Measurements from ENCODE around the gene AUTS2.

Gene AUTS2

DNA sequence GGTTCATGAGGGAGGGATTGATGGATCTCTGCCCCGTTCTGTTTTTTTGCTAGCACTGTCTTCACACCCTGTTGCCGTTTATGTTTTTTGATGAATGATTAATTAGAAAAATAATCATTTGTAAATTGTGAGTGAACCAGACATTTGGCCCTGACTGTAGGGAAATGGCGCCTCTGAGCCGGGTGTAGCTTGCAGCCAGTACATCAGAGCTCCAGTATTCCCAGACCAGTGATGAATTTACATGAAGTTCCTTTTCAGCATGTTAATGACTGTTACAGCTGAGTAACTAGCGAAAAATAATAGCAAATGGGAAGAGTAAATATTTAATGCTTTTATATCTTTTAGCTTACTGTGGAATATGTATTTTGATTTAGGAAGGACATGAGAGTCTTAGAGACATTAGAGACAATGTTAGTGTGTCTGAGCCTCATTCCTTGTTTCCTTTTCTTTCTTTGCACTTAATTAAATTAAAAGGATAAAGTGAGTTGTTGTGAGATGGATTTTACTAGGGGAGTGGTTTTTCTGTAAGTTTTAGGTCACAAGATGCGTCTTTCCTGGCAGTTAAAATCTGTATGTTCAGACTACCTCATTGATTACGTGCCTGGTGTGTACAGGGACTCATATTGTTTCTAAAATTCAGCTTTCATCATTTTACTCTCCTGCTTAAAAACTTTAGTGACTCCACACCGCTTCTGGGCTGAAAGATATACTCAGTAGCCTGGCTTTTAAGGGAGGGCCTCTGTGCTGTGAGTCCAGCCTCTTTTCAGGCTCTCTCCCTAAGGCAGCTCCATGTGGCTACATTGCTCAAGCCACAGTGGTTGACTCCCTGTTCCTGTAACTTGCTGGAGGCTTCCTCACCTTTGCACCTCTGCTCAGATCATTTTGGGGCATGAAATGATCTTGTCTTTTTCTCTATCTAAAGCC is 86.4 kb downstream of the AUTS2 start:
- H3K9ac ChIP-seq (ENCODE audit: low read length): no peak overlapping the region
- H3K79me2 ChIP-seq (ENCODE audit: insufficient read depth, low read length): peaks cover 74% of the 10 kb centered on the region
- H3F3A ChIP-seq (ENCODE audit: insufficient read depth): peaks cover 26% of the 10 kb centered on the region; the same call in 1 of the 2 replicates
- no peaks in the 10 kb centered on the region for H3K36me3 ChIP-seq (ENCODE audit: low read length)
- H3K27me3 ChIP-seq (ENCODE audit: low read length): no peaks in the 10 kb centered on the region
- H3K9me2 ChIP-seq (replicated peaks; ENCODE audit: insufficient read depth, low read length): no peaks in the 10 kb centered on the region
- no peaks in the 10 kb centered on the region for H4K20me1 ChIP-seq (ENCODE audit: low read depth, low read length)
- H3K4me2 ChIP-seq (ENCODE audit: low read depth, low read length, poor library complexity, severe bottlenecking): no peak overlapping the region
- H3K9me3 ChIP-seq (ENCODE audit: insufficient read depth, low read length): no peaks in the 10 kb centered on the region
- no peak overlapping the region for H2AFZ ChIP-seq (ENCODE audit: low read depth, low read length, severe bottlenecking)
- H3K27ac ChIP-seq (ENCODE audit: low read depth, low read length): no peak overlapping the region
- no peak overlapping the region for H3K4me3 ChIP-seq (ENCODE audit: insufficient read depth, low read length, poor library complexity, severe bottlenecking)
- TF ChIP-seq, protein P1, sequence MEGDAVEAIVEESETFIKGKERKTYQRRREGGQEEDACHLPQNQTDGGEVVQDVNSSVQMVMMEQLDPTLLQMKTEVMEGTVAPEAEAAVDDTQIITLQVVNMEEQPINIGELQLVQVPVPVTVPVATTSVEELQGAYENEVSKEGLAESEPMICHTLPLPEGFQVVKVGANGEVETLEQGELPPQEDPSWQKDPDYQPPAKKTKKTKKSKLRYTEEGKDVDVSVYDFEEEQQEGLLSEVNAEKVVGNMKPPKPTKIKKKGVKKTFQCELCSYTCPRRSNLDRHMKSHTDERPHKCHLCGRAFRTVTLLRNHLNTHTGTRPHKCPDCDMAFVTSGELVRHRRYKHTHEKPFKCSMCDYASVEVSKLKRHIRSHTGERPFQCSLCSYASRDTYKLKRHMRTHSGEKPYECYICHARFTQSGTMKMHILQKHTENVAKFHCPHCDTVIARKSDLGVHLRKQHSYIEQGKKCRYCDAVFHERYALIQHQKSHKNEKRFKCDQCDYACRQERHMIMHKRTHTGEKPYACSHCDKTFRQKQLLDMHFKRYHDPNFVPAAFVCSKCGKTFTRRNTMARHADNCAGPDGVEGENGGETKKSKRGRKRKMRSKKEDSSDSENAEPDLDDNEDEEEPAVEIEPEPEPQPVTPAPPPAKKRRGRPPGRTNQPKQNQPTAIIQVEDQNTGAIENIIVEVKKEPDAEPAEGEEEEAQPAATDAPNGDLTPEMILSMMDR (IDR thresholded peaks at IDR 0.05; ENCODE audit: insufficient read depth, low read length, poor library complexity, severe bottlenecking): no peak
- no peak for TF ChIP-seq EZH2phosphoT487 (conservative IDR thresholded peaks at IDR 0.05; ENCODE audit: low read length)

DNA sequence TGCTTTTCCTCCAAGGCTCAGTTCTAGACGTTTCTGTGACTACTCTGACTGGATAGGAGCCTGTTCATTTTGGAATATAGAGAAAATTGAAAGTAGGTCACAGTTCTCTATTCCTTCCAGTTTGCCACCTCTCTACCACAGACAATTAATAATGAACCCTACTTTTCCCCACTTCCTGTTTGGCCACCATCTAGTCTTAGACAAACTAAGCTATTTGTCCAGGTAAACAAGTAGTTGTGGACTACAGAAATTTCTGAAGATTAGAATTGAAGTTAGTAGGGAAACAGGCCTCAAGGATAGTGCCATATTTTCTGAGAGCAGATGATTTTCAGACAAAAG is 87.0 kb downstream of the AUTS2 start:
- H3K4me2 ChIP-seq (ENCODE audit: low read depth, low read length, poor library complexity, severe bottlenecking): no peak overlapping the region
- peaks cover 67% of the 10 kb centered on the region for H3K79me2 ChIP-seq (ENCODE audit: insufficient read depth, low read length)
- H3K4me3 ChIP-seq (ENCODE audit: insufficient read depth, low read length, poor library complexity, severe bottlenecking): no peak overlapping the region

DNA sequence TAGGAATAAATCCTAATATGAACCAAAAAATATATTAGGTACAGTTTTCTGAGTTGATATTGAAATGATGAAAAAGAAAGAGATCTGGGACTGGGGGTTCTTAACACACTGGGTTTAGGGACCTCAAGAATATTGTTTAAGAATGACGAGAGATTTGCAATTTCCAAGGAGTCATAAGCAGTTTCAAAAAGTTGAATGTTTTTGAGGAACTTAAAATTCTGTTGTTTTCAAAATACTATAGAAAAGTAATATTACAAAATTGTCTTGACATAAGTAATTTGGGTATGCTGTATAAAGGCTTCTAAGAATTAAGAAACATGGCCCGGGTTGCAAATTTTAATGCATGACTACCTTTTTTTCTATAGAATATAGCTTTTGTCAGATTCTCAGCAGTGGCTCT is 88.1 kb downstream of the AUTS2 start:
- Histone ChIP-seq H3K4me2 (ENCODE audit: low read depth, low read length, poor library complexity, severe bottlenecking) (no peak overlapping the region), H3K79me2 (ENCODE audit: insufficient read depth, low read length) (peaks cover 65% of the 10 kb centered on the region), H3K4me3 (ENCODE audit: insufficient read depth, low read length, poor library complexity, severe bottlenecking) (no peak overlapping the region), H3K36me3 (ENCODE audit: low read length) (no peaks in the 10 kb centered on the region), H2AFZ (ENCODE audit: low read depth, low read length, severe bottlenecking) (no peak overlapping the region), H3K9me3 (ENCODE audit: insufficient read depth, low read length) (no peaks in the 10 kb centered on the region), H3K9ac (ENCODE audit: low read length) (no peak overlapping the region), H3F3A (ENCODE audit: insufficient read depth) (peaks cover 29% of the 10 kb centered on the region; the same call in 1 of the 2 replicates), H3K27me3 (ENCODE audit: low read length) (no peaks in the 10 kb centered on the region), H3K9me2 (replicated peaks; ENCODE audit: insufficient read depth, low read length) (no peaks in the 10 kb centered on the region), H3K27ac (ENCODE audit: low read depth, low read length) (no peak overlapping the region), H4K20me1 (ENCODE audit: low read depth, low read length) (no peaks in the 10 kb centered on the region)
- TF ChIP-seq, protein P1 (IDR thresholded peaks at IDR 0.05; ENCODE audit: insufficient read depth, low read length, poor library complexity, severe bottlenecking): no peak
- no peak for TF ChIP-seq EZH2phosphoT487 (conservative IDR thresholded peaks at IDR 0.05; ENCODE audit: low read length)

More for the DNA sequence above, 87.0 kb downstream of the AUTS2 start:
- no peaks in the 10 kb centered on the region for H3K27me3 ChIP-seq (ENCODE audit: low read length)
- no peaks in the 10 kb centered on the region for H4K20me1 ChIP-seq (ENCODE audit: low read depth, low read length)
- H3K36me3 ChIP-seq (ENCODE audit: low read length): no peaks in the 10 kb centered on the region
- TF ChIP-seq, protein P1 (IDR thresholded peaks at IDR 0.05; ENCODE audit: insufficient read depth, low read length, poor library complexity, severe bottlenecking): no peak
- TF ChIP-seq EZH2phosphoT487 (conservative IDR thresholded peaks at IDR 0.05; ENCODE audit: low read length): no peak
- H3K9me2 ChIP-seq (replicated peaks; ENCODE audit: insufficient read depth, low read length): no peaks in the 10 kb centered on the region
- no peak overlapping the region for H2AFZ ChIP-seq (ENCODE audit: low read depth, low read length, severe bottlenecking)
- H3K27ac ChIP-seq (ENCODE audit: low read depth, low read length): no peak overlapping the region
- H3K9me3 ChIP-seq (ENCODE audit: insufficient read depth, low read length): no peaks in the 10 kb centered on the region
- no peak overlapping the region for H3K9ac ChIP-seq (ENCODE audit: low read length)
- H3F3A ChIP-seq (ENCODE audit: insufficient read depth): peaks cover 29% of the 10 kb centered on the region; the same call in 1 of the 2 replicates

Measured in SU-DHL-6 (cell line).